ENCODE measurements around the gene DDC.

DNA sequence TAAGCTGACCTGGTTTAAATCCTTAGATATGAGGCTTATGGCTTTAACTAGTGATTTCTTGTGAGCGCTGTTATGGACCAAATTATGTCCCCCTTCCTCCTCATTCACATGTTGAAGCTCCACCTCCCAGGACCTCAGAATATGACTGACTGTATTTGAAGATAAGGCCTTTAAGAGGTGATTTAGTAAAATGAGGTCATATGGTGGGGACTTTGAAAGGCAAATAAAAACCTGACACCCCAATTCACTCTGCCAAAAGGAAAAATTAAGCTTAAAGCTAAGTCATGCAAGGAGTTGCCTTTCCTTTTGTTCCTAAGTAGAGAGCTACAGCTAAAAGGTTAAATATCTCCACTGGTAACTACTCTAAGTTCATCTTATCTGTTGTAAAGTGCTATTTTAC is 78.7 kb downstream of the DDC start:
- TF ChIP-seq POLR2A (IDR thresholded peaks at IDR 0.05) = no peak
- TF ChIP-seq, protein P1, sequence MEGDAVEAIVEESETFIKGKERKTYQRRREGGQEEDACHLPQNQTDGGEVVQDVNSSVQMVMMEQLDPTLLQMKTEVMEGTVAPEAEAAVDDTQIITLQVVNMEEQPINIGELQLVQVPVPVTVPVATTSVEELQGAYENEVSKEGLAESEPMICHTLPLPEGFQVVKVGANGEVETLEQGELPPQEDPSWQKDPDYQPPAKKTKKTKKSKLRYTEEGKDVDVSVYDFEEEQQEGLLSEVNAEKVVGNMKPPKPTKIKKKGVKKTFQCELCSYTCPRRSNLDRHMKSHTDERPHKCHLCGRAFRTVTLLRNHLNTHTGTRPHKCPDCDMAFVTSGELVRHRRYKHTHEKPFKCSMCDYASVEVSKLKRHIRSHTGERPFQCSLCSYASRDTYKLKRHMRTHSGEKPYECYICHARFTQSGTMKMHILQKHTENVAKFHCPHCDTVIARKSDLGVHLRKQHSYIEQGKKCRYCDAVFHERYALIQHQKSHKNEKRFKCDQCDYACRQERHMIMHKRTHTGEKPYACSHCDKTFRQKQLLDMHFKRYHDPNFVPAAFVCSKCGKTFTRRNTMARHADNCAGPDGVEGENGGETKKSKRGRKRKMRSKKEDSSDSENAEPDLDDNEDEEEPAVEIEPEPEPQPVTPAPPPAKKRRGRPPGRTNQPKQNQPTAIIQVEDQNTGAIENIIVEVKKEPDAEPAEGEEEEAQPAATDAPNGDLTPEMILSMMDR (IDR thresholded peaks at IDR 0.05) = no peak
